Gastroesophageal sphincter (tissue), 3 donors: Measurements from ENCODE around the gene BACH1.

Experiments used
- EP300 ChIP-seq: sonication (generic); formaldehyde crosslinking; IDR thresholded peaks from one replicate; pipeline ENCODE4 v1.6.1; 2017; ENCODE audit warnings: antibody characterized with exemption, mild to moderate bottlenecking
- POLR2A ChIP-seq, 2 donors: fragments of 450-650 bp; IDR thresholded peaks; one replicate each; pipeline ENCODE4 v1.6.1; 2017; ENCODE audit warnings: antibody characterized with exemption in 2 of 2, mild to moderate bottlenecking in 2 of 2, moderate library complexity in 1 of 2
- TF ChIP-seq, protein P1 (sequence below), 4 experiments: fragments of 200-600 bp in 2 of 4; fragments of 450-650 bp in 2 of 4; sonication (generic) in 1 of 4; IDR thresholded peaks; one replicate each; pipeline ENCODE4 v1.5.1; 2017 to 2019; ENCODE audit warnings: antibody characterized with exemption in 4 of 4, mild to moderate bottlenecking in 2 of 4, moderate library complexity in 2 of 4

DNA sequence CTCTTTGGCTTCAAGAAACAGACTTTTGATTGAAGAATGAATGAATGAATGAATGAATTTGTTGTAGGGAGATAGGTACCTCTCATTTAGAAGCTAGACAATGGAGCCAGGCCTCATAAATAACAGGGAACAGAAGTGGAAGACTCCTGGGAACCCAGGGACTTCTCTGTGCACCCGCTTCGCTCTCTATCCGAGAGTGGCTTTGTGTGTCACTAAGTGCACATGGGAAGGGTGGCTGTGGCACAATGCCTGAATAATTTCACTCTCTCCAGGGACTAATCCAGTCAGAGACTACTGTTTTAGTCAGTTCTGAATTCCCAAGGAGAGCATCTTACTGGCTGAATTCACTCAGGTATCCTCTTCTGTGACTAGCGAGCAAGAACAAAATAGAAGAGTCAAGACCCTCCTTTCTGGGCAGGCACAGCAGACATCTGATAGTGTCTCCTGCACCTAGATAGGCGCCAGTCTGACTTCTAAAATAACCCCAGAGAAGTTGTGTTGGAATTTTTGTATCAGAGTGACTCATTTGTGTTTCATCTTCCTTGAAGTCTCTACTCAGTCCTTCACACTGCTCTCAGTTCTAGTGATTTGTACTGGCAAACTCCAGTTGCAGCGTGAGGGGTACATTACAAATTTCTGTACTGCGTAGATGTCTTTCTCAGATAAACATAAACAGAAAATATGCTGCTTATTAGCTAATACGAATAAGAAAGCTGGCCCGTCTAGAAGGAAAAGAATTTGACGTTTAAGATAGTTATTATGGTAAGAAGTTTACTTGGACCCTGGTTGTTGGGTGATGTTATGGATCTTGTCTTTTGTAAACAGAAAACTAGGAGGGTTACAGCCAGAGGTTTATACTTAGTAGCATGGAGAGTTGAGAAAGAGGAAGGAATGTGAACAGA, 34.0 kb downstream of the BACH1 start:
- TF ChIP-seq, protein P1, sequence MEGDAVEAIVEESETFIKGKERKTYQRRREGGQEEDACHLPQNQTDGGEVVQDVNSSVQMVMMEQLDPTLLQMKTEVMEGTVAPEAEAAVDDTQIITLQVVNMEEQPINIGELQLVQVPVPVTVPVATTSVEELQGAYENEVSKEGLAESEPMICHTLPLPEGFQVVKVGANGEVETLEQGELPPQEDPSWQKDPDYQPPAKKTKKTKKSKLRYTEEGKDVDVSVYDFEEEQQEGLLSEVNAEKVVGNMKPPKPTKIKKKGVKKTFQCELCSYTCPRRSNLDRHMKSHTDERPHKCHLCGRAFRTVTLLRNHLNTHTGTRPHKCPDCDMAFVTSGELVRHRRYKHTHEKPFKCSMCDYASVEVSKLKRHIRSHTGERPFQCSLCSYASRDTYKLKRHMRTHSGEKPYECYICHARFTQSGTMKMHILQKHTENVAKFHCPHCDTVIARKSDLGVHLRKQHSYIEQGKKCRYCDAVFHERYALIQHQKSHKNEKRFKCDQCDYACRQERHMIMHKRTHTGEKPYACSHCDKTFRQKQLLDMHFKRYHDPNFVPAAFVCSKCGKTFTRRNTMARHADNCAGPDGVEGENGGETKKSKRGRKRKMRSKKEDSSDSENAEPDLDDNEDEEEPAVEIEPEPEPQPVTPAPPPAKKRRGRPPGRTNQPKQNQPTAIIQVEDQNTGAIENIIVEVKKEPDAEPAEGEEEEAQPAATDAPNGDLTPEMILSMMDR (IDR thresholded peaks at IDR 0.05): no peak
- TF ChIP-seq POLR2A (IDR thresholded peaks at IDR 0.05) (no peak), EP300 (no peak)
